Mesenchymal stem cell (in vitro differentiated cells and primary cell): Measurements from ENCODE around the gene ZNF511. TPM values are rescaled to one million over a fixed set of nuclear protein-coding genes. Genes with fewer than 3 reads are reported as not detected.

Experiments used
- DNase-seq: peaks from one replicate; pipeline ENCODE4 v3.0.0-alpha.2; 2013
- H2AFZ ChIP-seq: one replicate; pipeline ENCODE4 v1.6.1; 2013; ENCODE audit warnings: low read depth, mild to moderate bottlenecking, control low read depth, inconsistent platforms, low read length, moderate library complexity
- H2AK5ac ChIP-seq: 2 replicates; pipeline ENCODE4 v1.6.1; 2013; ENCODE audit warnings: low read length, moderate library complexity, mild to moderate bottlenecking, inconsistent platforms; ENCODE audit not compliant: severe bottlenecking
- H2BK120ac ChIP-seq: one replicate; pipeline ENCODE4 v1.6.1; 2013; ENCODE audit warnings: low read depth, mild to moderate bottlenecking, inconsistent platforms, low read length, moderate library complexity
- H2BK12ac ChIP-seq, 2 experiments: one replicate each; pipeline ENCODE4 v1.6.1; 2013; ENCODE audit warnings: inconsistent platforms in 2 of 2, low read length in 2 of 2, mild to moderate bottlenecking in 2 of 2, moderate library complexity in 2 of 2, control low read depth in 1 of 2
- H2BK15ac ChIP-seq: one replicate; pipeline ENCODE4 v1.6.1; 2013; ENCODE audit warnings: mild to moderate bottlenecking, low read depth, inconsistent platforms; ENCODE audit not compliant: poor library complexity, severe bottlenecking
- H2BK5ac ChIP-seq: 2 replicates; pipeline ENCODE4 v1.6.1; 2013; ENCODE audit warnings: low read depth, mild to moderate bottlenecking, low read length, control low read depth, inconsistent platforms; ENCODE audit not compliant: poor library complexity, severe bottlenecking
- H3K14ac ChIP-seq, 2 experiments: one replicate each; pipeline ENCODE4 v1.6.1; 2013; ENCODE audit warnings: inconsistent platforms in 2 of 2, low read length in 2 of 2, control low read depth in 1 of 2, mild to moderate bottlenecking in 1 of 2, moderate library complexity in 1 of 2
- H3K18ac ChIP-seq, 2 experiments: one replicate each; pipeline ENCODE4 v1.6.1; 2013; ENCODE audit warnings: inconsistent platforms in 2 of 2, low read length in 2 of 2, control low read depth in 1 of 2, low read depth in 1 of 2, mild to moderate bottlenecking in 1 of 2
- H3K23ac ChIP-seq, 2 experiments: one replicate each; pipeline ENCODE4 v1.6.1; 2013; ENCODE audit warnings: inconsistent platforms in 2 of 2, low read length in 2 of 2, mild to moderate bottlenecking in 2 of 2, moderate library complexity in 2 of 2, control low read depth in 1 of 2
- H3K27ac ChIP-seq: 2 replicates; pipeline ENCODE4 v1.5.1; 2013; ENCODE audit warnings: mild to moderate bottlenecking, moderate library complexity, low read length, control low read depth, inconsistent platforms; ENCODE audit not compliant: poor library complexity, severe bottlenecking
- H3K27me3 ChIP-seq, 2 experiments: 2 replicates each; pipeline versions ENCODE4 v1.6.1 to v1.7.0; 2013; ENCODE audit warnings: low read length in 2 of 2, mild to moderate bottlenecking in 2 of 2, moderate library complexity in 2 of 2, control low read depth in 1 of 2, inconsistent platforms in 1 of 2; ENCODE audit not compliant: control insufficient read depth in 1 of 2, insufficient read depth in 1 of 2
- H3K36me3 ChIP-seq, 2 experiments: 2 replicates each; pipeline versions ENCODE4 v1.6.1 to v1.7.0; 2013; ENCODE audit warnings: low read length in 2 of 2, control low read depth in 1 of 2, inconsistent platforms in 1 of 2, low read depth in 1 of 2, mild to moderate bottlenecking in 1 of 2; ENCODE audit not compliant: insufficient read depth in 2 of 2, control insufficient read depth in 1 of 2
- H3K4ac ChIP-seq, 2 experiments: one replicate each; pipeline ENCODE4 v1.6.1; 2013; ENCODE audit warnings: inconsistent platforms in 2 of 2, low read length in 2 of 2, mild to moderate bottlenecking in 2 of 2, moderate library complexity in 2 of 2, control low read depth in 1 of 2, low read depth in 1 of 2
- H3K4me1 ChIP-seq: 2 replicates; pipeline ENCODE4 v1.6.1; 2013; ENCODE audit warnings: low read depth, low read length, control low read depth; ENCODE audit not compliant: control insufficient read depth, insufficient read depth
- H3K4me2 ChIP-seq: 2 replicates; pipeline ENCODE4 v1.6.1; 2013; ENCODE audit warnings: low read length, mild to moderate bottlenecking, inconsistent platforms; ENCODE audit not compliant: poor library complexity, severe bottlenecking
- H3K4me3 ChIP-seq, 2 experiments: 2 replicates each; pipeline versions ENCODE4 v1.5.1 to v1.7.0; 2013; ENCODE audit warnings: low read length in 2 of 2, mild to moderate bottlenecking in 2 of 2, control low read depth in 1 of 2, low read depth in 1 of 2; ENCODE audit not compliant: insufficient read depth in 1 of 2
- H3K79me1 ChIP-seq: replicated peaks from 2 replicates; pipeline ENCODE4 v1.6.1; 2013; ENCODE audit warnings: mild to moderate bottlenecking, control low read depth, low read length, inconsistent platforms; ENCODE audit not compliant: poor library complexity, severe bottlenecking
- H3K9ac ChIP-seq: 2 replicates; pipeline ENCODE4 v1.7.0; 2013; ENCODE audit warnings: mild to moderate bottlenecking, low read length, moderate library complexity
- H3K9me3 ChIP-seq: 2 replicates; pipeline ENCODE4 v1.7.0; 2013; ENCODE audit warnings: mild to moderate bottlenecking, low read length; ENCODE audit not compliant: control insufficient read depth
- H4K8ac ChIP-seq: one replicate; pipeline ENCODE4 v1.6.1; 2013; ENCODE audit warnings: inconsistent platforms, mild to moderate bottlenecking, low read length, moderate library complexity
- H4K91ac ChIP-seq: one replicate; pipeline ENCODE4 v1.6.1; 2013; ENCODE audit warnings: mild to moderate bottlenecking, low read length, inconsistent platforms
- WGBS: methylation state at CpG from one replicate; pipeline ENCODE4 v1.1.7; 2013; ENCODE audit warnings: mixed read lengths; 5-methylcytosine and 5-hydroxymethylcytosine counted together
- small RNA-seq: library from polyadenylated mRNA; stranded (forward); fragments of <200 nt; extraction: miRNeasy Mini kit (QIAGEN cat#:217004); gene quantifications from one replicate; pipeline ENCODE3, GENCODE V24; 2013; ENCODE audit warnings: low read depth

The ZNF511 gene

DNA sequence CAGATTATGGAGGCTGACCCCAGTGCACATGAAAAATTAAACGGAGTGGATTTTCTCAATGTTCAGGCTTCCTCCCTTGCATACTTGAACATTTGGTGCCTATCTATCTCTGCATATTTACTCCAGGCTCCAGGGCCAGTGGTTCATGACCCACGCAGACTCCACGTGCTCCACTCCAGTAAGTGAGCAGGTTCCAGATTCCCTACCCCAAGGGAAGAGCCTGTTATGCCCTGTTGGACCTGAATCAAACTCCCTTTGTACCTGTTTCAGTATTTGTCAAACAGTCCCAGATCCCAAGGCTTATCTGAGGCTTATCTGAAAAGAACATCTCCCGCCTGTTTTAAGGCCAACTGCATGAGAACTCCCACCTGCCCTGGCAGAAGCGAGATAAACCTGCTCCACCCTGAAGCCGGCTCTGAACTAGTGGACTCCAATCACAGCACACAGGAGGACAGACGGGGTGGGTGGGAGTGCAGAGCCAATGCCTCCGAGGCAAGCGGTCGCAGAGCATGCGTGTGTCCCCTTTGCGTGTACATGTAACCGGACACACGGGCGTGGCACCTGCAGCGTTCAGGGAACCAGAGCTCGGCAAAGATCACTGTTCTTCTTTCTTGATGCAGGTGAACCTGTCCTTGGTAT lies 51.4 kb downstream of the ZNF511 start:
- peaks cover 21% of the 10 kb centered on the region for H3K4me1 ChIP-seq
- no peak overlapping the region for H2AFZ ChIP-seq
- no peak overlapping the region for H2BK120ac ChIP-seq
- H3K36me3 ChIP-seq, result peaks cover 32 to 42% of the 10 kb centered on the region in 2 experiments
- peaks cover 16% of the 10 kb centered on the region for H3K79me1 ChIP-seq
- H2BK12ac ChIP-seq, result no peak overlapping the region
- H3K4ac ChIP-seq, result no peak overlapping the region
- H2AK5ac ChIP-seq, result no peak overlapping the region
- H3K9me3 ChIP-seq, result no peaks in the 10 kb centered on the region
- H4K91ac ChIP-seq, result no peak overlapping the region
- no peak overlapping the region for H3K4me2 ChIP-seq
- no peak overlapping the region for H3K27ac ChIP-seq
- DNase-seq, result no peak
- WGBS, result 96% methylated on average over 17 of the region's 17 CpGs
- H2BK15ac ChIP-seq, result no peak overlapping the region
- no peak overlapping the region for H3K9ac ChIP-seq
- H3K14ac ChIP-seq, result no peak overlapping the region
- peaks cover 0 to 8% of the 10 kb centered on the region in 2 experiments for H3K27me3 ChIP-seq
- H2BK5ac ChIP-seq, result no peak overlapping the region
- H3K23ac ChIP-seq, result no peak overlapping the region
- H3K18ac ChIP-seq, result no peak overlapping the region
- no peak overlapping the region for H4K8ac ChIP-seq
- no peak overlapping the region for H3K4me3 ChIP-seq

DNA sequence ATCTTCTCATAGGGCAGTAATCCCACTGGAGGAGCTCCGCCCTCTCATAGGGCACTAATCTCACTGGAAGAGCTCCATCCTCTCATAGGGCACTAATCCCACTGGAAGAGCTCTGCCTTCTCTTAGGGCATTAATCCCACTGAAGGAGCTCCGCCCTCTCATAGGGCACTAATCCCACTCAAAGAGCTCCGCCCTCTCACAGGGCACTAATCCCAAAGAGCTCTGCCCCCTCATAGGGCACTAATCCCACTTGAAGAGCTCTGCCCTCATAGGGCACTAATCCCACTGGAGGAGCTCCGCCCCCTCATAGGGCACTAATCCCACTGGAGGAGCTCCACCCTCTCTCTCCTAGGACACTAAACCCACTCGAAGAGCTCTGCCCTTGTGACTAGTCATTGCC lies 52.5 kb downstream of the ZNF511 start:
- H2AK5ac ChIP-seq, result no peak overlapping the region
- no peak overlapping the region for H2BK120ac ChIP-seq
- 95% methylated on average over 4 of the region's 5 CpGs for WGBS
- peaks cover 42 to 43% of the 10 kb centered on the region in 2 experiments for H3K36me3 ChIP-seq
- no peak overlapping the region for H3K14ac ChIP-seq
- no peak overlapping the region for H2BK15ac ChIP-seq
- no peak overlapping the region for H3K18ac ChIP-seq
- H3K79me1 ChIP-seq, result peaks cover 11% of the 10 kb centered on the region
- no peak overlapping the region for H2AFZ ChIP-seq
- no peak overlapping the region for H2BK12ac ChIP-seq
- no peak overlapping the region for H3K4me3 ChIP-seq
- no peak overlapping the region for H3K23ac ChIP-seq
- no peaks in the 10 kb centered on the region for H3K9me3 ChIP-seq
- H3K4me1 ChIP-seq, result peaks cover 16% of the 10 kb centered on the region
- no peak overlapping the region for H4K8ac ChIP-seq
- no peak overlapping the region for H2BK5ac ChIP-seq
- H3K27ac ChIP-seq, result no peak overlapping the region
- H3K9ac ChIP-seq, result no peak overlapping the region
- no peak overlapping the region for H3K4ac ChIP-seq
- H3K27me3 ChIP-seq, result peaks cover 0 to 7% of the 10 kb centered on the region in 2 experiments
- no peak for DNase-seq
- H4K91ac ChIP-seq, result no peak overlapping the region
- H3K4me2 ChIP-seq, result no peak overlapping the region

GRCh38 chr10:133361773-133362441 lies 53.2 kb downstream of the ZNF511 start:
- peaks cover 47 to 50% of the 10 kb centered on the region in 2 experiments for H3K36me3 ChIP-seq
- no peak overlapping the region for H3K18ac ChIP-seq
- no peak overlapping the region for H3K9ac ChIP-seq
- no peak overlapping the region for H2BK120ac ChIP-seq
- no peak overlapping the region for H2BK5ac ChIP-seq
- no peaks in the 10 kb centered on the region for H3K9me3 ChIP-seq
- no peak overlapping the region for H2AK5ac ChIP-seq
- no peak overlapping the region for H4K8ac ChIP-seq
- H3K23ac ChIP-seq, result no peak overlapping the region
- no peak overlapping the region for H3K4me2 ChIP-seq
- H3K27me3 ChIP-seq, result no peaks in the 10 kb centered on the region
- no peak for DNase-seq
- H2AFZ ChIP-seq, result no peak overlapping the region
- no peak overlapping the region for H2BK12ac ChIP-seq
- H4K91ac ChIP-seq, result no peak overlapping the region
- WGBS, result 91% methylated on average over 18 of the region's 18 CpGs
- no peak overlapping the region for H3K4ac ChIP-seq
- H3K4me3 ChIP-seq, result no peak overlapping the region
- H2BK15ac ChIP-seq, result no peak overlapping the region
- H3K27ac ChIP-seq, result no peak overlapping the region
- H3K4me1 ChIP-seq, result peaks cover 9% of the 10 kb centered on the region
- no peak overlapping the region for H3K14ac ChIP-seq
- peaks cover 9% of the 10 kb centered on the region for H3K79me1 ChIP-seq

Small RNAs within 50 kb of the gene (small RNA-seq; reads per million reads assigned to genes)
- not detected for gene BANF1P2
